GM12878 (cell line): ENCODE results near the gene GRK5. TPM values are rescaled to one million over a fixed set of nuclear protein-coding genes. Genes with fewer than 3 reads are reported as not detected.

Source experiments
- ATAC-seq: fragments of 200-7000 bp; cut with Tn5 transposase; 3 replicates; pipeline ENCODE4 v1.9.1; 2020; ENCODE audit warnings: mild to moderate bottlenecking, moderate library complexity
- BruUV-seq: library from RNA; stranded (reverse); fragments of 400-500 nt; replicated peaks from 2 replicates; lab custom pipeline; 2021; lab: Mats Ljungman, UMichigan
- CTCF ChIA-PET: fragments of 300-600 bp; sonication (Branson Sonifier 250); formaldehyde crosslinking; extraction: SDS; loops from one replicate; lab custom pipeline; 2021; ENCODE audit warnings: inconsistent platforms; lab: Yijun Ruan, JAX
- POLR2A ChIA-PET: fragments of 350-600 bp; formaldehyde crosslinking; extraction: SDS; loops from one replicate; lab custom pipeline; 2021; ENCODE audit warnings: inconsistent platforms; lab: Charles Lee
- RAD21 ChIA-PET: fragments of 300-600 bp; sonication (Branson Sonifier 250); formaldehyde crosslinking; loops from one replicate; lab custom pipeline; 2023; ENCODE audit warnings: antibody characterized with exemption; ENCODE audit not compliant: unreplicated experiment; lab: Charles Lee
- SMC1A ChIA-PET: fragments of 300-600 bp; sonication (Branson Sonifier 250); formaldehyde crosslinking; loops from one replicate; lab custom pipeline; 2023; ENCODE audit not compliant: unreplicated experiment, uncharacterized antibody; lab: Charles Lee
- DNase-seq: peaks from one replicate; pipeline ENCODE4 v3.0.0-alpha.2; 2011; ENCODE audit warnings: low read depth, low spot score
- FAIRE-seq: peaks from 3 replicates; lab custom pipeline; 2011; peaks lifted over from hg19 to GRCh38; lab: Jason Lieb, UNC
- H2AFZ ChIP-seq: 2 replicates; pipeline ENCODE4 v1.6.0; 2011; ENCODE audit warnings: low read depth, low read length, control low read depth; ENCODE audit not compliant: control insufficient read depth
- H3K27ac ChIP-seq: 2 replicates; pipeline ENCODE4 v1.5.1; 2011; ENCODE audit warnings: control low read depth; ENCODE audit not compliant: control insufficient read depth, insufficient read depth
- H3K27me3 ChIP-seq, 2 experiments: replicated peaks in 1 of 2; 2 replicates each; pipeline versions ENCODE4 v1.6.0 to v1.6.1; 2011; ENCODE audit warnings: low read length in 1 of 2; ENCODE audit not compliant: control insufficient read depth in 2 of 2, insufficient read depth in 2 of 2
- H3K36me3 ChIP-seq, 2 experiments: 2 replicates each; pipeline ENCODE4 v1.5.1; 2011; ENCODE audit warnings: low read length in 1 of 2; ENCODE audit not compliant: control insufficient read depth in 2 of 2, insufficient read depth in 2 of 2
- H3K4me1 ChIP-seq: 2 replicates; pipeline ENCODE4 v1.6.1; 2011; ENCODE audit warnings: mild to moderate bottlenecking, low read length, moderate library complexity, mixed read lengths; ENCODE audit not compliant: control insufficient read depth, insufficient read depth
- H3K4me2 ChIP-seq: 2 replicates; pipeline ENCODE4 v1.6.0; 2011; ENCODE audit warnings: control low read depth; ENCODE audit not compliant: control insufficient read depth, insufficient read depth
- H3K4me3 ChIP-seq: fragments of 200-600 bp; sonication (generic); 2 replicates; pipeline ENCODE4 v1.5.1; 2016
- H3K79me2 ChIP-seq: 2 replicates; pipeline ENCODE4 v1.6.0; 2011; ENCODE audit warnings: low read length; ENCODE audit not compliant: control insufficient read depth, insufficient read depth
- H3K9ac ChIP-seq: 2 replicates; pipeline ENCODE4 v1.8.0; 2011; ENCODE audit warnings: low read length, control low read depth, mixed read lengths; ENCODE audit not compliant: control insufficient read depth, insufficient read depth
- H3K9me3 ChIP-seq: replicated peaks from 3 replicates; pipeline ENCODE4 v1.5.1; 2011; ENCODE audit warnings: mild to moderate bottlenecking, low read length; ENCODE audit not compliant: control insufficient read depth, insufficient read depth
- H4K20me1 ChIP-seq: 2 replicates; pipeline ENCODE4 v1.6.0; 2011; ENCODE audit not compliant: control insufficient read depth, insufficient read depth
- BMI1 ChIP-seq: fragments of 450-650 bp; IDR thresholded peaks from 2 replicates; pipeline ENCODE4 v1.6.1; 2016; ENCODE audit warnings: mild to moderate bottlenecking, moderate library complexity, borderline replicate concordance
- CEBPZ ChIP-seq: fragments of 150-350 bp; IDR thresholded peaks from 2 replicates; pipeline ENCODE4 v1.6.1; 2016; ENCODE audit warnings: low read depth, low read length
- CREB1 ChIP-seq: IDR thresholded peaks from 2 replicates; pipeline ENCODE4 v1.6.1; 2012; ENCODE audit warnings: low read depth, mild to moderate bottlenecking, inconsistent platforms
- IKZF1 ChIP-seq: fragments of 450-650 bp; conservative IDR thresholded peaks from 2 replicates; pipeline ENCODE4 v1.6.1; 2017; ENCODE audit warnings: antibody characterized with exemption, mild to moderate bottlenecking
- JUNB ChIP-seq: IDR thresholded peaks from 2 replicates; pipeline ENCODE4 v1.6.1; 2016; ENCODE audit warnings: antibody characterized with exemption, mild to moderate bottlenecking
- NR2F1 ChIP-seq: fragments of 450-650 bp; conservative IDR thresholded peaks from 2 replicates; pipeline ENCODE4 v1.6.1; 2017; ENCODE audit warnings: mild to moderate bottlenecking
- PAX5 ChIP-seq: IDR thresholded peaks from 2 replicates; pipeline ENCODE4 v1.6.1; 2011; ENCODE audit warnings: low read depth, low read length, borderline replicate concordance
- POLR2A ChIP-seq: IDR thresholded peaks from 2 replicates; pipeline ENCODE4 v1.6.1; 2011; ENCODE audit warnings: low read depth, mild to moderate bottlenecking, low read length
- POLR2AphosphoS2 ChIP-seq: IDR thresholded peaks from 2 replicates; pipeline ENCODE4 v1.6.1; 2011; ENCODE audit warnings: low read depth, mild to moderate bottlenecking, low read length, improper control_type of control experiment, moderate library complexity
- RFX5 ChIP-seq: IDR thresholded peaks from 2 replicates; pipeline ENCODE4 v1.6.1; 2011; ENCODE audit warnings: low read depth, low read length, improper control_type of control experiment
- RUNX3 ChIP-seq: IDR thresholded peaks from 2 replicates; pipeline ENCODE4 v1.6.1; 2012; ENCODE audit warnings: low read length, inconsistent platforms
- SMC3 ChIP-seq: IDR thresholded peaks from 2 replicates; pipeline ENCODE4 v1.6.1; 2011; ENCODE audit warnings: low read length, improper control_type of control experiment, borderline replicate concordance
- SPI1 ChIP-seq: IDR thresholded peaks from 2 replicates; pipeline ENCODE4 v1.6.1; 2011; ENCODE audit warnings: low read depth, mild to moderate bottlenecking, low read length, moderate library complexity, borderline replicate concordance; ENCODE audit not compliant: insufficient read depth
- TCF12 ChIP-seq: IDR thresholded peaks from 2 replicates; pipeline ENCODE4 v1.6.1; 2011; ENCODE audit warnings: low read depth, mild to moderate bottlenecking, low read length
- WGBS: methylation state at CpG from one replicate; pipeline ENCODE4 v1.1.6; 2016; ENCODE audit warnings: low lambda C conversion rate; ENCODE audit not compliant: insufficient replicate concordance, insufficient coverage; ENCODE audit errors: missing lambda C conversion rate; 5-methylcytosine and 5-hydroxymethylcytosine counted together
- in situ Hi-C: fragments of 300-500 bp; cut with MboI; formaldehyde crosslinking; loops from 9 replicates; pipeline ENCODE4 v1.14.3; 2018; ENCODE audit warnings: mixed read lengths
- intact Hi-C: fragments of 100-400 bp; cut with micrococcal nuclease; formaldehyde crosslinking; loops from one replicate; pipeline ENCODE4 v1.14.2; 2022; ENCODE audit not compliant: unreplicated experiment
- polyA plus RNA-seq, 11 experiments: library from polyadenylated mRNA; depleted of rRNA in 4 of 11; unstranded in 6 of 11; stranded (reverse) in 5 of 11; fragments of >200 nt; fragmentation: Nextera tagmentation in 4 of 11; fragmentation: Illumina TruSeq in 1 of 11; extraction: Ambion mirVana in 4 of 11; extraction: Trizol in 1 of 11; gene quantifications; 1 replicate in 1 of 11; 2 replicates in 10 of 11; pipeline versions ENCODE4 v1.2.1 to v1.2.3, GENCODE V29; 2011 to 2016; ENCODE audit warnings: inconsistent platforms in 2 of 11, missing spikeins in 2 of 11, low read depth in 1 of 11
- total RNA-seq, 4 experiments: library from RNA; depleted of rRNA in 3 of 4; stranded (reverse); fragments of >200 nt in 3 of 4; fragmentation: Illumina TruSeq in 1 of 4; extraction: Trizol in 1 of 4; gene quantifications; 2 replicates each; pipeline versions ENCODE4 v1.2.1 to v1.2.3, GENCODE V29; 2013 to 2021

Gene GRK5
- total and polyA plus RNA-seq, 10 of the 15 experiments (the other 5 are each of a cell fraction or from before 2014, with no cell fraction given), result 0.11 to 22.1 (median 10.0) TPM

GRCh38 chr10:119460369-119461195 is 253.2 kb downstream of the GRK5 start:
- Histone ChIP-seq H3K36me3 (no peaks in the 10 kb centered on the region; a peak in 1 of 4 replicates), H3K9me3 (no peaks in the 10 kb centered on the region; the same call in 2 of the 3 replicates), H4K20me1 (no peaks in the 10 kb centered on the region), H3K27ac (no peak overlapping the region), H3K4me1 (peaks cover 25% of the 10 kb centered on the region), H2AFZ (no peak overlapping the region), H3K4me3 (no peak overlapping the region)
- ChIA-PET SMC1A (interaction anchor here (0.7 kb wide), 1 partner anchor 34 kb away, joined by 3 read pairs; no protein-coding TSS in a partner anchor), CTCF (interaction anchor here (1.1 to 1.6 kb wide), 3 partner anchors 15 to 29 kb away, joined by 3 to 5 read pairs (median 4); no protein-coding TSS in a partner anchor)
- FAIRE-seq (no peak), ATAC-seq (peak; percentile 8; the same call in 1 of the 3 replicates)
- 60% methylated on average over 11 of the region's 11 CpGs for WGBS
- TF ChIP-seq RFX5, result no peak
- TF ChIP-seq POLR2A, result peak; percentile 17; the same call in 1 of the 2 replicates
- TF ChIP-seq, all 136 proteins: peak for 1
- DNase-seq, result no peak
- ChIA-PET RAD21 (no interaction called here), POLR2A (no interaction called here)
- BruUV-seq, result no TSS peak
- no peaks in the 10 kb centered on the region for H3K79me2 ChIP-seq
- in situ Hi-C loops (no loop called here), intact Hi-C loops (no loop called here)
- H3K9ac ChIP-seq, result no peak overlapping the region
- H3K27me3 ChIP-seq, result no peaks in the 10 kb centered on the region
- H3K4me2 ChIP-seq, result no peak overlapping the region

- WGBS, result 0% methylated on average over 3 of the region's 3 CpGs
- peak; percentile 44 for FAIRE-seq
- H3K9ac ChIP-seq, result no peak overlapping the region
- RAD21 ChIA-PET, result no interaction called here
- peak; percentile 86 for ATAC-seq
- CTCF ChIA-PET, result interaction anchor here (1.1 to 1.2 kb wide), 2 partner anchors 16 to 28 kb away, joined by 3 to 4 read pairs; no protein-coding TSS in a partner anchor
- no peaks in the 10 kb centered on the region for H4K20me1 ChIP-seq
- intact Hi-C loops (no loop called here), in situ Hi-C loops (no loop called here)
- H3K9me3 ChIP-seq, result no peaks in the 10 kb centered on the region; the same call in 2 of the 3 replicates
- H3K27ac ChIP-seq, result no peak overlapping the region
- peak overlapping the region; percentile 35; the same call in 1 of the 2 replicates for H3K4me2 ChIP-seq
- H3K36me3 ChIP-seq, result no peaks in the 10 kb centered on the region
- no peaks in the 10 kb centered on the region for H3K79me2 ChIP-seq
- POLR2A ChIA-PET, result interaction anchor here (0.6 to 0.7 kb wide), 2 partner anchors 13 to 139 kb away, joined by 3 read pairs; no protein-coding TSS in a partner anchor
- DNase-seq, result no peak
- SMC1A ChIA-PET, result interaction anchor here (0.7 kb wide), 1 partner anchor 33 kb away, joined by 3 read pairs; no protein-coding TSS in a partner anchor
- no TSS peak for BruUV-seq
- H3K4me3 ChIP-seq, result no peak overlapping the region
- no peak overlapping the region for H2AFZ ChIP-seq
- no peaks in the 10 kb centered on the region for H3K27me3 ChIP-seq
- peaks cover 18% of the 10 kb centered on the region for H3K4me1 ChIP-seq
- TF ChIP-seq BMI1 (no peak), TCF12 (no peak), NR2F1 (peak; percentile 70), JUNB (peak; percentile 36; the same call in 1 of the 2 replicates), RUNX3 (peak; percentile 77), SPI1 (no peak), CREB1 (no peak), CEBPZ (no peak), POLR2AphosphoS2 (no peak), PAX5 (peak; percentile 75; the same call in 1 of the 2 replicates), IKZF1 (peak; percentile 25; the same call in 1 of the 2 replicates), SMC3 (no peak)
Observed at GRCh38 chr10:119461380-119461779, 254.0 kb downstream of the GRK5 start.
